Stimulated activated CD8-positive, alpha-beta memory T cell treated with anti-CD3 and anti-CD28 coated beads, Interleukin-12 subunit alpha, Interleukin-12 subunit beta, amount 100 ng/mL, for 1 hour (primary cell): Measurements from ENCODE around the gene MRPL40.

Experiments used
- DNase-seq: peaks from one replicate; pipeline ENCODE4 v3.0.0-alpha.2; 2020; ENCODE audit warnings: low read depth

The MRPL40 gene

DNA sequence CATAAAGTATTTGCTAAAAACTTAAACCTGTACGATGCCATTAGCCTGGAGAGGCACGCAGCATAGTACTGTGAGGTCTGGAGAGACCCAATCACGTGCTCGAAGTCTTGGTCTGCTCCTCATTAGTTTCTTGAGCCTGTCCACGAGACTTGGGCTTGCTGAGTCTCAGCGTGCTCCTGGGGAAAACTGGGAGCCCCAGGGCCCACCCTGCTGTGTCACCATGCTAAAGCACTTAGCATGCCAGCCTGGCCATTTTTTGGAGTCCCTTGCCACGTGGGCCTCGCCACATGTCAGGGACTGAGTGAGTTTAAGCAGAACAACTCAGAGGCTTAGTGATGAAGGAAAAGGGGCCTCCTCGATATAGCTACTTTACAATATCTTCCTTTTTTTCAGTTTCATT is 50.0 kb downstream of the MRPL40 start:
- no peak for DNase-seq

- DNase-seq: no peak
Observed at GRCh38 chr22:19483481-19484244, 51.3 kb downstream of the MRPL40 start.
